Activated CD4-positive, alpha-beta T cell treated with anti-CD3 and anti-CD28 coated beads for 36 hours (primary cell): ENCODE data around the gene TMEM121. TPM values are rescaled to one million over a fixed set of nuclear protein-coding genes. Genes with fewer than 3 reads are reported as not detected.

Experiments used
- ATAC-seq: fragments of 200-7000 bp; cut with Tn5 transposase; one replicate; pipeline ENCODE4 v1.10.0; 2021; ENCODE audit warnings: mild to moderate bottlenecking, moderate library complexity
- CTCF ChIA-PET: fragments of 350-600 bp; sonication (Branson Sonifier 250); formaldehyde crosslinking; loops from one replicate; lab custom pipeline; 2021; ENCODE audit warnings: antibody characterized with exemption; lab: Charles Lee
- POLR2A ChIA-PET: fragments of 350-600 bp; sonication (Branson Sonifier 250); formaldehyde crosslinking; loops from one replicate; lab custom pipeline; 2021; ENCODE audit warnings: antibody characterized with exemption, inconsistent platforms; lab: Charles Lee
- DNase-seq: peaks from one replicate; pipeline ENCODE4 v3.0.0-alpha.2; 2020
- H3K27ac Mint-ChIP-seq: one replicate; pipeline ENCODE4 v1.8.0; 2021; ENCODE audit warnings: mixed read lengths
- H3K27me3 Mint-ChIP-seq: one replicate; pipeline ENCODE4 v1.8.0; 2021; ENCODE audit warnings: mixed read lengths
- H3K36me3 Mint-ChIP-seq: one replicate; pipeline ENCODE4 v1.8.0; 2021; ENCODE audit warnings: low read depth, mixed read lengths
- H3K4me1 Mint-ChIP-seq: one replicate; pipeline ENCODE4 v1.8.0; 2021; ENCODE audit warnings: mixed read lengths
- H3K4me3 Mint-ChIP-seq: one replicate; pipeline ENCODE4 v1.8.0; 2021; ENCODE audit warnings: mild to moderate bottlenecking, moderate library complexity, mixed read lengths
- H3K9me3 Mint-ChIP-seq: one replicate; pipeline ENCODE4 v1.8.0; 2021; ENCODE audit warnings: low read depth, mixed read lengths
- intact Hi-C, 2 experiments: fragments of 100-400 bp; cut with DNase I in 1 of 2; cut with micrococcal nuclease in 1 of 2; formaldehyde crosslinking; loops; one replicate each; pipeline versions ENCODE4 v1.14.2 to v1.15.1; 2022 to 2024; cut with DNase I, micrococcal nuclease
- total RNA-seq, 2 experiments: library from RNA; stranded (reverse); gene quantifications; one replicate each; pipeline ENCODE4 v1.2.3, GENCODE V29; 2021

Gene TMEM121
- total RNA-seq, 2 experiments from 2014 or later: 7.2 to 9.2 TPM

- no peak for DNase-seq
- peaks cover 46% of the 10 kb centered on the region for H3K4me1 Mint-ChIP-seq
- POLR2A ChIA-PET: interaction anchor here (0.6 to 1.1 kb wide), 4 partner anchors 7 to 46 kb away, joined by 3 to 8 read pairs (median 5); no protein-coding TSS in a partner anchor
- H3K27ac Mint-ChIP-seq: peak overlapping the region; percentile 94
- intact Hi-C loops: loop anchor here in 1 of 2 experiments (1.0 to 10.0 kb wide), 2 partner anchors 8 to 418 kb away; partner anchors contain the start of gene GPR132
- no peak for ATAC-seq
- H3K36me3 Mint-ChIP-seq: no peaks in the 10 kb centered on the region
- peaks cover 5% of the 10 kb centered on the region for H3K27me3 Mint-ChIP-seq
- no peak overlapping the region for H3K4me3 Mint-ChIP-seq
- no peaks in the 10 kb centered on the region for H3K9me3 Mint-ChIP-seq
- CTCF ChIA-PET: interaction anchor here (1.1 to 2.9 kb wide), 2 partner anchors 8 to 112 kb away, joined by 4 to 55 read pairs; partner anchors contain the start of gene TEDC1
Measured at GRCh38 chr14:105482486-105483110, 43.8 kb upstream of the TMEM121 start.

- Mint-ChIP-seq H3K36me3 (no peaks in the 10 kb centered on the region), H3K27me3 (peaks cover 5% of the 10 kb centered on the region), H3K9me3 (no peaks in the 10 kb centered on the region), H3K27ac (no peak overlapping the region), H3K4me3 (no peak overlapping the region), H3K4me1 (peaks cover 48% of the 10 kb centered on the region)
- POLR2A ChIA-PET: no interaction called here
- DNase-seq (peak; percentile 20), ATAC-seq (no peak)
- intact Hi-C loops: loop anchor here in 1 of 2 experiments (10.0 kb wide), 1 partner anchor 419 kb away; the partner anchor contains the start of gene GPR132
- CTCF ChIA-PET: interaction anchor here (0.6 to 1.1 kb wide), 2 partner anchors 65 to 113 kb away, joined by 3 to 4 read pairs; no protein-coding TSS in a partner anchor
Measured at GRCh38 chr14:105483300-105484068, 42.9 kb upstream of the TMEM121 start.

DNA sequence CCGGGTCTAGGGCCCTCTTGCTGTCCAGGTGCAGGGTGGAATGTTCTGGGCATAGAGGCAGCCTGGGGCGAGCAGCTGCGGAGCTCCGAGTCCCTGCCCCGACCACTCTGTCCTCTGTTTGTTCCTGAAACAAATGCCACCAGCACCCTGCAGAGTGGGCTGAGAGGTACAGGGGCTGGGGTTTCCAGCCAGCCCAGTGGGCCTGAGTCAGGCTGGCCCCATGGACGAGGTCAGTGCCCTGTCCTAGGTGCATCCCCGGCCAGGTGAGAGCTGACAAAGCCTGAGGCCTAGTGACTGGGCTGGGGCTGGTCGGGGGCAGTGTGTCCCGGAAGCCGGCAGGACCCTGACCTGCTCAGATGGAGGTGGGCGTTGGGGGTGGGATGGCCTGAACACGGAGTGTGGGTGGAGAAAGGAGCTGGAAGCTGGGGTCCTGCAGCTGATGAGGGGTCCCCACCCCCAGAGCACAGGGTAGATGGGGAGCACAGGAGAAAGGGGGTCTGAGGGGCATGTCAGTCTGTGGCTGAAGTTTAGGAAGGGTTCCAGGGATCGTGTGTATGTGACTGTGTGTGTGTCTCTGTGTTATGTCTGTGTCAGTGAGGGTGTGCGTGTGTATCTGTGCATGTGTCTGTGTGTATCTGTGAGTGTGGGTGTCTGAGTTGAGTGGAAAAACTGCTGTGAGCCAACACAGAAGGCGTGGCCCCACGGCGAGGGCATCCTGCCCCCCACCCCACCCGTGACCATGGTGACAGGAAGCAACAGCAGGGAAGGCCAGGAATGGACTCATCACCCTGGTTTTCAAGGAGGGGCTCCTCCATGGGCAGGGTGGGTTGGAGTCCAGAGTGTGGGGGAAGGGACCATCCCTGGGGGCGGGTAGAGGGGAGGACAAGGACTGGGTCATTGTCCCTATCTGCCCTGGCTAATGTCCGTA lies 42.0 kb upstream of the TMEM121 start:
- no peak for ATAC-seq
- peaks cover 5% of the 10 kb centered on the region for H3K27me3 Mint-ChIP-seq
- intact Hi-C loops: loop anchor here in 1 of 2 experiments (10.0 kb wide), 1 partner anchor 420 kb away; the partner anchor contains the start of gene GPR132
- ChIA-PET CTCF (no interaction called here), POLR2A (no interaction called here)
- peak overlapping the region; percentile 67 for H3K27ac Mint-ChIP-seq
- DNase-seq: peak; percentile 63
- H3K36me3 Mint-ChIP-seq: peaks cover under 1% of the 10 kb centered on the region
- peaks cover 55% of the 10 kb centered on the region for H3K4me1 Mint-ChIP-seq
- no peak overlapping the region for H3K4me3 Mint-ChIP-seq
- H3K9me3 Mint-ChIP-seq: no peaks in the 10 kb centered on the region

DNA sequence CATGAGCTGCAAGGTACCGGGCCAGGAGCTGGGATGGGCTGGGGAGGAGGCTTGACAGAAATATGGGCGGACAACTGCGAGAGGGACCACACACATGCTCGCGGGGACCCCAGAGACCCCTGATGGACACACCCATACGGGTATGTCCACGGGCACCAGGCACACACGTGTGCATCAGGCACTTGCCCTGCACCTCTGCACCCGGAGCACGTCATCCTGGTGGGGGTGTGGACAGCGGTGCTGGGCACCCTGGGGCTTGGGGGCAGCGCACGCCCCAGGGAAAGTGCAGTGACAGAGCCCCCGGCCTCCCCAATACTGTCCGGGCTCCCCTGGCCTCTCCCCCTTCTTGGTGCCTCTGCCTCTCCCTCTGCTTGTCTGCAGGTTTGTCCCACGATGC lies 41.4 kb upstream of the TMEM121 start:
- ChIA-PET POLR2A (no interaction called here), CTCF (interaction anchor here (0.7 kb wide), 1 partner anchor 1055 kb away, joined by 3 read pairs; no protein-coding TSS in a partner anchor)
- peaks cover 53% of the 10 kb centered on the region for H3K4me1 Mint-ChIP-seq
- DNase-seq: no peak
- H3K36me3 Mint-ChIP-seq: peaks cover 1% of the 10 kb centered on the region
- no peak for ATAC-seq
- H3K9me3 Mint-ChIP-seq: no peaks in the 10 kb centered on the region
- intact Hi-C loops: loop anchor here in 1 of 2 experiments (10.0 kb wide), 1 partner anchor 420 kb away; the partner anchor contains the start of gene GPR132
- no peak overlapping the region for H3K4me3 Mint-ChIP-seq
- peaks cover under 1% of the 10 kb centered on the region for H3K27me3 Mint-ChIP-seq
- H3K27ac Mint-ChIP-seq: no peak overlapping the region

- Mint-ChIP-seq H3K36me3 (peaks cover 1% of the 10 kb centered on the region), H3K4me3 (no peak overlapping the region), H3K9me3 (no peaks in the 10 kb centered on the region), H3K27ac (peak overlapping the region; percentile 42), H3K4me1 (peaks cover 53% of the 10 kb centered on the region), H3K27me3 (no peaks in the 10 kb centered on the region)
- CTCF ChIA-PET: interaction anchor here (0.7 to 1.4 kb wide), 2 partner anchors 114 to 1055 kb away, joined by 3 to 4 read pairs; no protein-coding TSS in a partner anchor
- peak; percentile 71 for DNase-seq
- POLR2A ChIA-PET: no interaction called here
- no peak for ATAC-seq
- intact Hi-C loops: loop anchor here in 1 of 2 experiments (10.0 kb wide), 1 partner anchor 421 kb away; the partner anchor contains the start of gene GPR132
Measured at GRCh38 chr14:105485739-105486162, 40.6 kb upstream of the TMEM121 start.

DNA sequence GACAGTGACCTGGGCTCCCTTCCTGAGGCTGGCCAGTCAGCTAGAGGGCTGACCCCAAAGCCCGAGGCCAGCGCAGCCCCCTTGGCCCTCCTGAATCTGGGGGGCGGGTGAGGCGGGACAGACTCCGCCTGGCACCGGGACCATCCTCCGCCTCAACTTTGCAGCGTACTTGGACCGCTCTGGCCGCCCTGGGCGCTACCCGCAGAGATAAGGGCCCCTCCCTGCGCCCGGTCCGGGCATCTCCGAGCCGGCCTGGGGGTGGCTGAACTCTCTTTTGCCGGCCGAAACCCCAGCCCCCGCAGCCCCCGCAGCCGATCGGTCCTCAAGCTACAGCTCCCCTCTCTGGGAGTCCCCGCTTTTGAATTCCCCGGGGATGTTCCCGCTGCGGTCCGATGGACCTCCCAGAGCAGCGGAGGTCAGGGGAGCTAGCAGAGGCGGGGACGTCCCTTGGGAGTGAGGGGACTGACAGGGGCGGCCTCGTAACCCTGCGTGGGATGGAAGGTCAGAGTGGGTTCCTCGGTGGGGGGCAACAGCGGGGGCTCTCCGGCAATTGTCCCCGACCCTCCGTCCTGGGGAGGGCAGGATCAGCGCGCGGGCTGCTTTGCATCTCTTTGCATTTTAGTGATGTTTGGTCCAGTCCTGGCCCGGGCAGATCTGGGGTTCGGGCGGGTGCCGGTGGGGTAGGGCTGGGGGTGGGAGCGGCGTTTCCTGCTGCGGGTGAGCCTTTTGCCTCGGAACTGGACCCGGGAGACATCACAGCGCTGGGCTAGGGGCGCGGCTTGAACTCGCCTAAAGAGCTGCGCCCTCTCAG lies 40.0 kb upstream of the TMEM121 start, which contains the start of gene CRIP1:
Gene CRIP1 (plus strand): TSS at position 724 of the 811 bp plus-strand sequence. CDS start 374 bp downstream, outside the sequence.
- H3K4me3 Mint-ChIP-seq: peak within 1 kb of the TSS; percentile 81
- H3K4me1 Mint-ChIP-seq: peaks cover 48% of the 10 kb centered on the region
- peak within 1 kb of the TSS; percentile 58 for H3K27ac Mint-ChIP-seq
- H3K36me3 Mint-ChIP-seq: peaks cover 1% of the 10 kb centered on the region
- intact Hi-C loops: loop anchor here in 1 of 2 experiments (10.0 kb wide), 1 partner anchor 422 kb away; the partner anchor contains the start of gene GPR132
- DNase-seq: peak; percentile 30
- H3K9me3 Mint-ChIP-seq: no peaks in the 10 kb centered on the region
- no peak for ATAC-seq
- POLR2A ChIA-PET: no interaction called here
- CTCF ChIA-PET: interaction anchor here (0.5 to 1.4 kb wide), 3 partner anchors 38 to 312 kb away, joined by 3 to 4 read pairs (median 3); no protein-coding TSS in a partner anchor
- H3K27me3 Mint-ChIP-seq: no peaks in the 10 kb centered on the region

- H3K4me3 Mint-ChIP-seq: peak overlapping the region; percentile 81
- DNase-seq (peak; percentile 68), ATAC-seq (no peak)
- H3K27ac Mint-ChIP-seq: no peak overlapping the region
- intact Hi-C loops: loop anchor here in 1 of 2 experiments (10.0 kb wide), 1 partner anchor 422 kb away; the partner anchor contains the start of gene GPR132
- CTCF ChIA-PET: interaction anchor here (0.5 to 1.4 kb wide), 3 partner anchors 39 to 312 kb away, joined by 3 to 4 read pairs (median 3); no protein-coding TSS in a partner anchor
- no peaks in the 10 kb centered on the region for H3K9me3 Mint-ChIP-seq
- peaks cover 46% of the 10 kb centered on the region for H3K4me1 Mint-ChIP-seq
- H3K36me3 Mint-ChIP-seq: peaks cover 2% of the 10 kb centered on the region
- POLR2A ChIA-PET: no interaction called here
- no peaks in the 10 kb centered on the region for H3K27me3 Mint-ChIP-seq
Measured at GRCh38 chr14:105486974-105487448, 39.4 kb upstream of the TMEM121 start.

DNA sequence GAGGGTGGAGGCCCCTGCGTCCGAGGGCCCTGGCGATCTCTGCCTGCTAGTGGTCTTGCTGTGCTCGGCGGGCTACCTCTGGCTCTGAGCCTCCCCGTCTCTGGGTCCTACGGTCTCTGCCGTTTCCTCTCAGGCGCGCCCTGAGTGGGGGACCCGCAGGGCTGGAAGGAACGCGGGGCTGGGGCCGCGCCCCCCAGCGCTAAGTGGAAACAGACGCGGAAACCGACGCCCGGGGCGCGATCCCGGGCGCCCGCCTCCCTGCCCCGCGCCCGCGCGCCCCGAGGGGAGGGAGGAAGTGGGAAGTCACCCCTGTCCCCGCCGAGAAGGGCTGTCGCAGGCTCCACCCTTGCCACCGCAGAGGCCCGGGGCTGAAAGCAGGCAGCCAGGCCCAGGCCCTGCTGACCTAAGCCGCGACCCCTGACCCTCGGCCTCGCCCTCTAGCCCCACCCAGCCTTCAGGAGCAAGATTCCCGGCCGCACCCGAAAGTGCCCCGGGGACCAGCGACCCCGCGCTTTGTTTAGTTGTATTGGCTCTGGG lies 38.9 kb upstream of the TMEM121 start:
- Mint-ChIP-seq H3K27me3 (no peaks in the 10 kb centered on the region), H3K4me1 (peaks cover 42% of the 10 kb centered on the region), H3K27ac (peak overlapping the region; percentile 58), H3K9me3 (no peaks in the 10 kb centered on the region), H3K36me3 (peaks cover 2% of the 10 kb centered on the region), H3K4me3 (peak overlapping the region; percentile 81)
- CTCF ChIA-PET: interaction anchor here (0.5 kb wide), 1 partner anchor 39 kb away, joined by 3 read pairs; no protein-coding TSS in a partner anchor
- no peak for ATAC-seq
- peak; percentile 77 for DNase-seq
- intact Hi-C loops: loop anchor here in 1 of 2 experiments (10.0 kb wide), 1 partner anchor 423 kb away; the partner anchor contains the start of gene GPR132
- POLR2A ChIA-PET: no interaction called here
